Skeletal muscle satellite cell (primary cell): ENCODE measurements around the gene OTUD7B.
"Not testable (repeated sequence)": the region's sequence is repeated elsewhere in the genome, so short reads cannot be mapped to it uniquely, and the experiment has no call there.

Source experiments
- H3K27me3 ChIP-seq: 2 replicates; pipeline ENCODE4 v1.7.0; 2013; ENCODE audit warnings: low read length; ENCODE audit not compliant: control insufficient read depth, insufficient read depth
- H3K36me3 ChIP-seq: 2 replicates; pipeline ENCODE4 v1.7.0; 2013; ENCODE audit warnings: mild to moderate bottlenecking, control low read depth, low read length; ENCODE audit not compliant: insufficient read depth
- H3K4me1 ChIP-seq: 2 replicates; pipeline ENCODE4 v1.7.0; 2013; ENCODE audit warnings: low read length; ENCODE audit not compliant: control insufficient read depth, insufficient read depth
- H3K4me2 ChIP-seq: 2 replicates; pipeline ENCODE4 v1.7.0; 2013; ENCODE audit warnings: mild to moderate bottlenecking, low read length
- H3K4me3 ChIP-seq: 2 replicates; pipeline ENCODE4 v1.7.0; 2013; ENCODE audit warnings: low read length
- H3K9ac ChIP-seq: 2 replicates; pipeline ENCODE4 v1.7.0; 2013; ENCODE audit warnings: mild to moderate bottlenecking, low read depth, low read length, moderate library complexity
- H3K9me3 ChIP-seq: replicated peaks from 2 replicates; pipeline ENCODE4 v1.7.0; 2013; ENCODE audit warnings: mild to moderate bottlenecking, control low read depth, low read length

Gene OTUD7B

DNA sequence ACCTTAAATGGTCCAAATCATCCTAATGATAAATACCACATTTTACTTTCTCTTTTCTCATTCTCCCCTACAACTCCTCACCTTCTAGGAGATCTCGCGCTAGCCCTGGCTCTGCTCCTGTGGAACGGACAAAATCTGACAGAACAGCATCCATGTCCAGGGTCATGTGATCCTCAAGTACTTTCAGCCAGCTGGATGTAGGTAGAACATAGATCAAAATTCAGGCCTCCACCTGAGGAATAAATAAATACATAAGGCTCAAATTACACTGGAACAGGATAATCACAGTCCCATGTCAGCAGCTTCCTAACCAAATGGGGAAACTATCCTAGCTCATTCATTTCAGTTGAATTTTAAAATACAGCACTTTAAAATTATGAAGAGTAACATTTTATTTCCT is 33.2 kb downstream of the OTUD7B start:
- Histone ChIP-seq H3K9ac (no peak overlapping the region), H3K27me3 (no peaks in the 10 kb centered on the region), H3K4me3 (no peak overlapping the region), H3K4me1 (peaks cover 27% of the 10 kb centered on the region), H3K4me2 (no peak overlapping the region), H3K9me3 (no peaks in the 10 kb centered on the region), H3K36me3 (peaks cover 31% of the 10 kb centered on the region)

DNA sequence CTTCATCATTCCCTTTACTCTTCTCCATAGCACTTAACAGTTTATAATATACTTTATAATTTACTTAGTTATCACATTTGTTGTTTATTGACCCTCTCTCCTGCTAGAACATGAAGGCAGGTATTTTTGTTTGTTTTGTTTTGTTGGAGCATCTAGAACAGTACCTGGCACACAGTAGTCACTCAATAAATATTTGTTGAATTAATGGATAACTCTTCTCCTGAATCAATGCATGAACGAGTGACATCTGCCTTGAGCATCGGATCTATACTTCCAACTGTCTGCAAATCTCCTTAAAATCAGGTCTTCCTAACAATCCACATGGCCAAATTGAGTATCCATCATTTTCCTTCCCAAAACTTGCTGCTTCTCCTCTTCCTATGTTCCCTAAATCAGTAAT is 38.0 kb downstream of the OTUD7B start:
- no peak overlapping the region for H3K9ac ChIP-seq
- H3K27me3 ChIP-seq, result no peaks in the 10 kb centered on the region
- H3K9me3 ChIP-seq, result no peaks in the 10 kb centered on the region
- H3K4me3 ChIP-seq, result no peak overlapping the region
- no peaks in the 10 kb centered on the region for H3K4me1 ChIP-seq
- H3K4me2 ChIP-seq, result no peak overlapping the region
- peaks cover 55% of the 10 kb centered on the region for H3K36me3 ChIP-seq

DNA sequence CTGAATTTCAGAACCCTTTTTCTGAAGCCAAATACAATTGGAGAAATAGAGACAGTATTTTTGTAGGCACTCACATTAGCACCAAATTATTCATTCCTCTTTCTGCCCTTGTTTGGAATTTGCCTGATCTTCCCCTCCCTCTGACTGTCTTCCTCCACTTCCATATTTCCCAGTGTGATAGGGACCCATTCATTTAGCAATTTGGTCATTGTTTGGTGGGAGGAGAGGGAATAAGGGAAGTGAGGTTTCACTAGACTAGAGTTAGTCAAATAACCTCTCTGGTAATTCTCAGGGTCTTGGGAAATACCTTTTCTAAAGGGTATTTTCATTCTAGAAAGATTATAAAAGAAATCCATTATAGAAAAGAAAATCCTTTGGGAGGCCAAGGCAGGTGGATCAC is 42.9 kb downstream of the OTUD7B start:
- Histone ChIP-seq H3K9me3 (no peaks in the 10 kb centered on the region), H3K4me2 (no peak overlapping the region), H3K4me1 (no peaks in the 10 kb centered on the region), H3K36me3 (peaks cover 61% of the 10 kb centered on the region), H3K9ac (no peak overlapping the region), H3K27me3 (no peaks in the 10 kb centered on the region), H3K4me3 (no peak overlapping the region)

DNA sequence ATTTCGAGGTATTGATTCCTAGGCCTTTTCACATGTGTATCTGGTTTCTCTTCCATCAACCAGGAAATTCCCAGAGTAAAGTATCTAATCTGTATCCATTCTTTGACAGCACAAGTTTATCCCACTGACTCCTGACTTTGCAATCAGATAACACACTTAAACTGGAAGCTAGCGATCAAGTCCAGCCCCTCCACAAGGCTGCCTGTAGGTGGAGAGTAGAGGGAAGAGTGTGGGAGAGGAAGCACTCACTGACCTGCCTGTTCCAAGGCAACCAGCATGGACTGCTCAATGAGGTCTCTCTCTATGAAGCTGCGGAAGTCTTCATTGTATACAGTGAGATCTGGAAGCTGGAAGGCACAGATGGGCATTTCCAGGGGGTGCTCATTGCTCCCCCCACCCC is 43.5 kb downstream of the OTUD7B start:
- Histone ChIP-seq H3K36me3 (peaks cover 55% of the 10 kb centered on the region), H3K9ac (no peak overlapping the region), H3K9me3 (no peaks in the 10 kb centered on the region), H3K4me1 (no peaks in the 10 kb centered on the region), H3K4me3 (no peak overlapping the region), H3K4me2 (no peak overlapping the region), H3K27me3 (no peaks in the 10 kb centered on the region)

DNA sequence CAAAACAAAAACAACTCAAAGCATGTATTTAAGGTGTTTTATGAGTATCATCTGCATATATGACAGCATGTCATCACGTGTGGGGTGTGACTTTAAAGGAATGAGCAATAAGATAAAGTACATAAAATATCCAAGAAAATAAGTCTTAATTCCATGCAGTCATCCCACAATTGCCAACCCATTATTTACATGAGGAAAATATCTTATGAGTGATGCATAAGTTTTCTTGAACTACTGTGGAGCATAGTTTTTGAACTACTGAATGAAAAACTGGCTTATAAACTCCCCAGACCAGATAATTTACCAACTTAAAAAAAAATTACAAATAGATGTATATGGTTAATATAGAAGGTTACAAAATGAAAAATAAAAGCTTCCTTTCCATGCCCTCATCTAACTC is 44.1 kb downstream of the OTUD7B start:
- Histone ChIP-seq H3K36me3 (peaks cover 54% of the 10 kb centered on the region), H3K9ac (no peak overlapping the region), H3K4me3 (no peak overlapping the region), H3K9me3 (no peaks in the 10 kb centered on the region), H3K4me2 (no peak overlapping the region), H3K27me3 (no peaks in the 10 kb centered on the region), H3K4me1 (no peaks in the 10 kb centered on the region)

DNA sequence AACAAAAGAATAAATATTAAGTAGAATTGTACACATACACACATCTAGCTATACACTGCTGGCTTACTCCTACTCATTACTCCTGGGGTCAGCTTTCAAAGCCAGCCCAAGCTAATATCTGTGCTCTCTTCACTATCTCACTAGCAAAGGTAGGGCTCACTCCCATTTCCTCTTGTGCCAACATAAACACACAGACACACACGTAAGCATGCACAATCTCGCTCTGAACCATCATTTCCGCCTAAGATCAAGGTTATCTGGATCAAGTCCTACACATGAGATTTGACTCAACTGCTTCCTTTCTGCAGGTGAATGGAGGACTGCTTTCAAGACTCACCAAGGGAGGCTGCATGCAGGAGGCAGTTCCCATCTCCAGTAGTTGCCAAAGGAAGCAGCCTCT is 45.1 kb downstream of the OTUD7B start:
- no peaks in the 10 kb centered on the region for H3K9me3 ChIP-seq
- no peaks in the 10 kb centered on the region for H3K4me1 ChIP-seq
- no peaks in the 10 kb centered on the region for H3K27me3 ChIP-seq
- H3K4me2 ChIP-seq, result no peak overlapping the region
- H3K36me3 ChIP-seq, result peaks cover 45% of the 10 kb centered on the region
- no peak overlapping the region for H3K9ac ChIP-seq
- no peak overlapping the region for H3K4me3 ChIP-seq

DNA sequence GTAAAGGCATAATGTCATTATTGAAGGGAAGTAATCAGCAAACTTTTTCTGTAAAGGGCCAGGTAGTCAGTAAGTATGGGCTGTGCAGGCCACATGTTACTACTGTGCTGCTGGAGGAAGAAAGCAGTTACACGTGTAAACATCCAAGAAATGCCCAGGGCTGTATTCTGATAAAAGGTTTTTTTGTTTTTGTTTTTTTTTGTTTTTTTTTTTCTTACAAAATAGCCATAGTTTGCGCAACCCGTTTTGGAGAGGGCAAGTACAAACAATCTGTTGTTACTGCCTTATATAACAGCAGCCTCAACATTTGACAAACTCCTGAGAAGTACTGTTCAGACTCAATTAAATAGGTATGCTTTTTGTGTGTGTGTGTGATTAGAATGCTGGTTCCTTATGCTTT is 47.2 kb downstream of the OTUD7B start:
- Histone ChIP-seq H3K9ac (no peak overlapping the region), H3K4me3 (no peak overlapping the region), H3K27me3 (no peaks in the 10 kb centered on the region), H3K36me3 (peaks cover 51% of the 10 kb centered on the region), H3K9me3 (no peaks in the 10 kb centered on the region), H3K4me1 (no peaks in the 10 kb centered on the region), H3K4me2 (no peak overlapping the region)

DNA sequence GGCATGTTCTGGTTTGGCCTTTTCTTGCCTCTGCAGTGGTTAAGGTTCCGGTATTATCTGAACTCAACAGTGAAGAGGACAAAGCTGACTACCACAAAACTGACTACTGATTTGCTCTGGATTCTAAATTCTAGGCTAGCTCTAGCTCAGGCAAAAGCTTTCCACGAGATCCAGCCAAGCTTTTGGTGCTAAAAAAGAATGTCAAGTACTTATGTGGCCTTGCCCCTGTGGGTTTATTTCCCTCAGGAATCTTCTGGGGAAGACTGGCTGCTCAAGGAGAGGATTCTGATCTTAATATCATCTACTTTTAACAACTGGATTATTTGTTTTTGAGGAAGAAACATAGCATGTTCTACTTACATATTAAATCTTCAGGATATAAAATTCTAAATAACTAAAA is 47.8 kb downstream of the OTUD7B start:
- H3K36me3 ChIP-seq, result peaks cover 55% of the 10 kb centered on the region
- H3K9ac ChIP-seq, result no peak overlapping the region
- H3K4me3 ChIP-seq, result no peak overlapping the region
- no peak overlapping the region for H3K4me2 ChIP-seq
- H3K4me1 ChIP-seq, result no peaks in the 10 kb centered on the region
- H3K9me3 ChIP-seq, result no peaks in the 10 kb centered on the region
- H3K27me3 ChIP-seq, result no peaks in the 10 kb centered on the region

DNA sequence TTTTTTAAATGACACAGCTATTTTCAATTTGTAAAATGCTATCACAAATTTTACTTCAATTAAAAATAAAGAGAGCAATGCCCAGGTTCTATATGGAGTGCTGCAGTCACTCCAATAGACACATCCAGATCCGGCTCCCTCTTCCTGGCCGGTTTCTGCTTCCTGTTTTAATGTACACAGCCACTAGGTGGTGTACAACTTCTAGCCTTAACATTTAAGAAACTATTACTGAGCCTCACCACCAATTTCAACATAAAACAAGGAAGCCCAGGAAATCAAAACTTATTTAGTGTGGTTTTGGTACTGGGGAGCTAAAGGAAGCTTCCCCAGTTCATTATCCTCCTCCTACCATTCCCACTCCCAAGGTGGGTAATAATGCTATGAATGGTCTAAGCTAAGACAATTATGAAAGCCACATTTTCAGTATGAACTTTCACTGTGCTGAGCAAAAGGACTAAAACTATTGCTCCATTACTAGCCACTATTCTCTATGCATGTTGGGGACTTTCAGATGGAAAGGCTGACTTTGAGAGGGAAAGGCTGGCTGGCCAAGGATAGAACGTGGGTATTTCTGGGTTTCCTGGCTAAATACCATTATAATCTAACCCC is 48.4 kb downstream of the OTUD7B start:
- Histone ChIP-seq H3K9ac (no peak overlapping the region), H3K4me2 (no peak overlapping the region), H3K27me3 (no peaks in the 10 kb centered on the region), H3K9me3 (no peaks in the 10 kb centered on the region), H3K4me1 (no peaks in the 10 kb centered on the region), H3K4me3 (no peak overlapping the region), H3K36me3 (peaks cover 50% of the 10 kb centered on the region)

DNA sequence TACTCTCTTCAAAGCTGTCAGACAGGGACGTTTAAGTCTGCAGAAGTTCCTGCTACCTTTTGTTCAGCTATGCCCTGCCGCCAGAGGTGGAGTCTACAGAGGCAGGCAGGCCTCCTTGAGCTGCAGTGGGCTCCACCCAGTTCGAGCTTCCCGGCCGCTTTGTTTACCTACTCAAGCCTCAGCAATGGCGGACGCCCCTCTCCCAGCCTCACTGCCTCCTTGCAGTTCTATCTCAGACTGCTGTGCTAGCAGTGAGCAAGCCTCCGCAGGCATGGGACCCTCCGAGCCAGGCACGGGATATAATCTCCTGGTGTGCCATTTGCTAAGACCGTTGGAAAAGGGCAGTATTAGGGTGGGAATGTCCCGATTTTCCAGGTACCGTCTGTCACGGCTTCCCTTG is 53.0 kb downstream of the OTUD7B start:
- H3K27me3 ChIP-seq, H3K4me1 ChIP-seq, H3K9ac ChIP-seq, H3K9me3 ChIP-seq, H3K4me3 ChIP-seq, H3K4me2 ChIP-seq: not testable (repeated sequence)
- peaks cover 21% of the 10 kb centered on the region for H3K36me3 ChIP-seq

DNA sequence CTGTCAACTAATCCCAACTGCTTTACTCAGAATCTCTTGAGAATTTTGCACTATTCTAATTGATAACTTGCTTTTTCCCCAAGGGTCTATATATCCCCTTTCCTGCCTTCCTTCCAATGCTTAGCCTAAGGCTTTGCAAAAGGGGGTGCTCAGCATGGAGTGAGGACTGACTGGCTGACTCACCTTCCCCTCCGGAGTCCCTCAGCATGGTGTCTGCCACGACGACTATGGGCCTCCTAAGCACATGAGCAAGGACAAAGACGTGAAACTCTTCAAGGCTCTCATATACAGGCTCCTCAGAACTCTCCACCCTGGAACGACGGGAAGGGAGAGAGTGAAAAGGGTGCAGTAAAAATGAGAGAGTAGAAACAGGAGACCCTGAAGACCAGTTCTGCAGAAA is 60.6 kb downstream of the OTUD7B start:
- H3K4me2 ChIP-seq, result no peak overlapping the region

DNA sequence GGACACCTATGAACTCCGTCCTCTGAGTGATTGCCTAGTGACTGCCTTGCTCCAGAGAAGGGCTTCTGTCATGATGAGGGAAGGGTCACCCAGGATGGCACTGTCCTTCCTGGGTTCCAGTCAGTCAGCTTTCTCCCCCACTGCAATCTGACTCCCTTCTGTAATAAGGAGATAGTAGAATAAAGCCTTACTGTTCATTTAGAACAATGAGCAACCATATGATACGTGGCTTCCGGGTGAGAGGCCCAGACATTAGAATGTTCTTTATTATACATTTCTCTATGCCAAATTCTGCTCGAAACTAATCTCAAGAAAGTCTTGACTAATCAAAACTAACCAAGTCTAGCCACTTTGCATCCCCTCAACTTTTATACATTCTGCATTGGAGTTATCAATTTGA is 65.3 kb downstream of the OTUD7B start:
- Histone ChIP-seq H3K4me2 (no peak overlapping the region), H3K4me3 (no peak overlapping the region), H3K9ac (no peak overlapping the region), H3K4me1 (no peaks in the 10 kb centered on the region), H3K36me3 (peaks cover 46% of the 10 kb centered on the region), H3K9me3 (no peaks in the 10 kb centered on the region), H3K27me3 (no peaks in the 10 kb centered on the region)

More for the DNA sequence above, 60.6 kb downstream of the OTUD7B start:
- Histone ChIP-seq H3K9ac (no peak overlapping the region), H3K4me3 (no peak overlapping the region), H3K4me1 (no peaks in the 10 kb centered on the region), H3K27me3 (no peaks in the 10 kb centered on the region), H3K9me3 (no peaks in the 10 kb centered on the region), H3K36me3 (peaks cover 37% of the 10 kb centered on the region)
